ENCODE measurements around the gene MAD2L1BP. TPM values are rescaled to one million over a fixed set of nuclear protein-coding genes. Genes with fewer than 3 reads are reported as not detected.
A peak's percentile ranks its signal among the peaks of the same experiment; 100 is the strongest.
"Not testable (repeated sequence)": the region's sequence is repeated elsewhere in the genome, so short reads cannot be mapped to it uniquely, and the experiment has no call there.

MAD2L1BP gene
- total RNA-seq, 3 donors from 2014 or later (not counting 1 experiment from before 2014, with no cell fraction given): 29.9 to 43.3 (median 38.3) TPM

DNA sequence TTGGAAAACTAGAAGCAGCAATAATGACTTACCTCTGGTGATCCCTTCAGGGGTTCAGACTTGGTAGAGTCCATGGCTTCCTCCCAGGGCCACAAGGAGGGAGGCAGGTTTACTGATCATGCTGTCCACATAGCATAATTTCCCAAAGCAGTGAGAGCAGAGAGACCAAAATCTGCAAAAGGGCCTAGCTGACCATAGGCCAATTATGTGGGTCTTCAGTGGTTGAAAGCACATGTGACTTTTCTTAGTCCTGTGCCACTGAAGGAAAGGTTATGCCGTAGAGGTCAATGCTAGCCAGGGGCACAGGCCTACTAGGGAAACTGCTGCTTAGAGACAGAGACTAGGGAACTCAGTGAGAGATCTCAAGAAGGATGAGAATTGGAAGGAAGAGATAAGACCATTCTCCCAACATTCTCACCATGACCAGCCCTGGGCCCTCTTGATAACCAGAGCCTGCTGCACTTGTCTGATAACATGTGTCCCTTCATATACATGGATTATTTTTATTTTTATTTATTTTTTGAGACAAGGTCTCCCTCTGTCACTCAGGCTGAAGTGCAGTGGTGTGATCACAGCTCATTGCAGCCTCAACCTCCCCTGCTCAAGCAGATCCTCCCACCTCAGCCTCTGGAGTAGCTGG is 4.5 kb upstream of the MAD2L1BP start:
- Histone ChIP-seq H3K9me3 (ENCODE audit: control insufficient read depth, insufficient read depth, low read length) (no peaks in the 10 kb centered on the region), H3K4me1 (ENCODE audit: control insufficient read depth, insufficient read depth, low read length) (peaks cover 44% of the 10 kb centered on the region), H3K36me3 (ENCODE audit: control insufficient read depth, insufficient read depth, low read length) (no peaks in the 10 kb centered on the region), H3K27ac (ENCODE audit: low read length) (no peak overlapping the region), H3K27me3 (ENCODE audit: control insufficient read depth, insufficient read depth, low read length) (no peaks in the 10 kb centered on the region), H3K4me3 (ENCODE audit: low read length) (no peak overlapping the region)
- 92% methylated on average over 1 of the region's 1 CpG for WGBS (ENCODE audit: insufficient coverage)
- no peak overlapping the region for H3K4me3 Mint-ChIP-seq
- no peak for ATAC-seq
- H3K4me1 Mint-ChIP-seq: peaks cover 36 to 52% of the 10 kb centered on the region in 2 donors
- H3K27ac Mint-ChIP-seq: no peak overlapping the region
- TF ChIP-seq CTCF (IDR thresholded peaks at IDR 0.05): no peak
- no peak for DNase-seq
- no peaks in the 10 kb centered on the region for H3K27me3 Mint-ChIP-seq (ENCODE audit: low read depth in 2 of 2)
- no peaks in the 10 kb centered on the region for H3K9me3 Mint-ChIP-seq
- intact Hi-C loops (cut with micrococcal nuclease): no loop called here
- no peaks in the 10 kb centered on the region for H3K36me3 Mint-ChIP-seq

DNA sequence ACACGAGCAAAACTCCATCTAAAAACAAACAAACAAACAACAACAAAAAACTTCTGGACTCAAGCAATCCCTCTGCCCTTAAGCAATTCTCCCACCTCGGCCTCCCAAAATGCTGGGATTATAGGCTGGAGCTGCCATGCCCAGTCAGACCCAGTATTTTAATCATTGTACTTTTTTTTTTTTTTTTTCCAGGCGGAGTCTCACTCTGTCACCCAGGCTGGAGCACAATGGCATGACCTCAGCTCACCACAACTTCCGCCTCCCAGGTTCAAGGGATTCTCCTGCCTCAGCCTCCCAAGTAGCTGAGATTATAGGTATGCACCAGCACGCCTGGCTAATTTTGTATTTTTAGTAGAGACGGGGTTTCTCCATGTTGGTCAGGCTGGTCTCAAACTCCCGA is 2.6 kb upstream of the MAD2L1BP start:
- peaks cover 26 to 41% of the 10 kb centered on the region in 2 donors for H3K4me1 Mint-ChIP-seq
- H3K27ac ChIP-seq (ENCODE audit: low read length); H3K9me3 ChIP-seq (ENCODE audit: control insufficient read depth, insufficient read depth, low read length); H3K9me3 Mint-ChIP-seq; intact Hi-C loops (cut with micrococcal nuclease); H3K4me3 Mint-ChIP-seq; H3K36me3 ChIP-seq (ENCODE audit: control insufficient read depth, insufficient read depth, low read length); H3K4me3 ChIP-seq (ENCODE audit: low read length); DNase-seq; H3K36me3 Mint-ChIP-seq; H3K27me3 Mint-ChIP-seq (ENCODE audit: low read depth in 2 of 2); H3K27ac Mint-ChIP-seq; ATAC-seq; H3K27me3 ChIP-seq (ENCODE audit: control insufficient read depth, insufficient read depth, low read length): not testable (repeated sequence)
- H3K4me1 ChIP-seq (ENCODE audit: control insufficient read depth, insufficient read depth, low read length): peaks cover 47% of the 10 kb centered on the region
- 96% methylated on average over 7 of the region's 7 CpGs for WGBS (ENCODE audit: insufficient coverage)

DNA sequence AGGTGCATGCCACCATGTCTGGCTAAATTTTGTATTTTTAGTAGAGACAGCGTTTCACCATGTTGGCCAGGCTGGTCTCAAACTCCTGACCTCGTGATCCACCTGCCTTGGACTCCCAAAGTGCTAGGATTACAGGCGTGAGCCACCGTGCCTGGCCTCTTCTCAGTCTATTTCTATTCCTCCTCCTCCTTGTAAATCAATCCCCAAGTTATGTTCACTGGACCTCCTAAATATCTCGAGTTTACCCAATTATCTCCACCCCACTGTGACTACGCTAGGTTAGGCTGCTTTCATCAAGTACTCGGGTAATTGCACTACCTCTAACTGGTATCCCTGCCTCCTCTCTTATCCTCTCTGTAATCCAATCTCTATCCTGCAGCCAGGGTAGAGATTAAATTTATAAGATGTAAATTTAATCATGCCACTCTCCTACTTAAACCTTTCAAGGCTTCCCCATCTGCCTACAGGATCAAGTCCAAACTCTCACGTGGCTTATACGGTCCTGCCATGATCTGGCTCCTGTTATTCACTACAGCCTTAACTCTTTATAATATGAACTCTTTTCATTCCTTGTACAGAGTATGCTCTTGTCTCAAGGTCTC is 837 bp upstream of the MAD2L1BP start:
- no peaks in the 10 kb centered on the region for H3K27me3 ChIP-seq (ENCODE audit: control insufficient read depth, insufficient read depth, low read length)
- Mint-ChIP-seq H3K4me3 (peak overlapping the region; percentile 96), H3K4me1 (peaks cover 32 to 40% of the 10 kb centered on the region in 2 donors), H3K27me3 (ENCODE audit: low read depth in 2 of 2) (no peaks in the 10 kb centered on the region), H3K27ac (peak overlapping the region; percentile 93 to 96), H3K36me3 (no peaks in the 10 kb centered on the region), H3K9me3 (no peaks in the 10 kb centered on the region)
- H3K4me3 ChIP-seq (ENCODE audit: low read length): no peak overlapping the region
- DNase-seq (no peak), ATAC-seq (no peak)
- H3K9me3 ChIP-seq (ENCODE audit: control insufficient read depth, insufficient read depth, low read length): no peaks in the 10 kb centered on the region
- peaks cover 43% of the 10 kb centered on the region for H3K4me1 ChIP-seq (ENCODE audit: control insufficient read depth, insufficient read depth, low read length)
- WGBS (ENCODE audit: insufficient coverage): 90% methylated on average over 9 of the region's 9 CpGs
- no peak for TF ChIP-seq CTCF (IDR thresholded peaks at IDR 0.05)
- H3K27ac ChIP-seq (ENCODE audit: low read length): peak overlapping the region; percentile 71
- peaks cover 5% of the 10 kb centered on the region for H3K36me3 ChIP-seq (ENCODE audit: control insufficient read depth, insufficient read depth, low read length)
- intact Hi-C loops (cut with micrococcal nuclease): no loop called here

GRCh38 chr6:43636308-43636659 is 644 bp downstream of the MAD2L1BP start:
- peak overlapping the region; percentile 96 for H3K4me3 Mint-ChIP-seq
- H3K27me3 Mint-ChIP-seq (ENCODE audit: low read depth in 2 of 2): no peaks in the 10 kb centered on the region
- peak overlapping the region; percentile 93 to 96 for H3K27ac Mint-ChIP-seq
- peak overlapping the region; percentile 71 for H3K27ac ChIP-seq (ENCODE audit: low read length)
- no peak for TF ChIP-seq CTCF (IDR thresholded peaks at IDR 0.05)
- peak overlapping the region; percentile 64 for H3K4me3 ChIP-seq (ENCODE audit: low read length)
- no peaks in the 10 kb centered on the region for H3K27me3 ChIP-seq (ENCODE audit: control insufficient read depth, insufficient read depth, low read length)
- ATAC-seq (peak in 2 of 3 donors; percentile 17 to 19), DNase-seq (peak in 1 of 2 donors; percentile 48)
- peaks cover 15% of the 10 kb centered on the region for H3K36me3 ChIP-seq (ENCODE audit: control insufficient read depth, insufficient read depth, low read length)
- H3K9me3 ChIP-seq (ENCODE audit: control insufficient read depth, insufficient read depth, low read length): no peaks in the 10 kb centered on the region
- H3K9me3 Mint-ChIP-seq: no peaks in the 10 kb centered on the region
- peaks cover 35% of the 10 kb centered on the region for H3K4me1 ChIP-seq (ENCODE audit: control insufficient read depth, insufficient read depth, low read length)
- H3K36me3 Mint-ChIP-seq: peaks cover 2% of the 10 kb centered on the region
- peaks cover 29 to 41% of the 10 kb centered on the region in 2 donors for H3K4me1 Mint-ChIP-seq
- WGBS (ENCODE audit: insufficient coverage): 15% methylated on average over 6 of the region's 7 CpGs
- intact Hi-C loops (cut with micrococcal nuclease): no loop called here
